ENCODE data around the gene GPBP1L1. TPM values are rescaled to one million over a fixed set of nuclear protein-coding genes. Genes with fewer than 3 reads are reported as not detected.
A peak's percentile ranks its signal among the peaks of the same experiment; 100 is the strongest.

Gene GPBP1L1
- total RNA-seq, 1 donor from 2014 or later = 122 TPM

GRCh38 chr1:45686015-45686287 lies 382 bp downstream of the GPBP1L1 start:
- no peaks in the 10 kb centered on the region for H3K27me3 Mint-ChIP-seq (ENCODE audit: low read depth)
- H3K4me3 Mint-ChIP-seq = peak overlapping the region; percentile 98
- H3K4me1 Mint-ChIP-seq = peaks cover 36% of the 10 kb centered on the region
- no peaks in the 10 kb centered on the region for H3K9me3 Mint-ChIP-seq
- H3K27ac Mint-ChIP-seq = peak overlapping the region; percentile 100
- peak; percentile 54 to 78 for DNase-seq (ENCODE audit: low spot score in 2 of 2, unreplicated experiment in 2 of 2)
- H3K36me3 Mint-ChIP-seq = peaks cover 2% of the 10 kb centered on the region
- TF ChIP-seq CTCF (IDR thresholded peaks at IDR 0.05; ENCODE audit: unreplicated experiment) = no peak

- Mint-ChIP-seq H3K4me1 (peaks cover 41% of the 10 kb centered on the region), H3K4me3 (peak overlapping the region; percentile 98), H3K36me3 (no peaks in the 10 kb centered on the region), H3K27ac (peak overlapping the region; percentile 100), H3K27me3 (ENCODE audit: low read depth) (no peaks in the 10 kb centered on the region), H3K9me3 (no peaks in the 10 kb centered on the region)
- DNase-seq (ENCODE audit: low spot score in 2 of 2, unreplicated experiment in 2 of 2) = no peak
- no peak for TF ChIP-seq CTCF (IDR thresholded peaks at IDR 0.05; ENCODE audit: unreplicated experiment)
Measured at GRCh38 chr1:45685308-45686014, 872 bp downstream of the GPBP1L1 start.

GRCh38 chr1:45684402-45684801 lies 1.9 kb downstream of the GPBP1L1 start:
- H3K27me3 Mint-ChIP-seq (ENCODE audit: low read depth) = no peaks in the 10 kb centered on the region
- peak overlapping the region; percentile 98 for H3K4me3 Mint-ChIP-seq
- no peaks in the 10 kb centered on the region for H3K36me3 Mint-ChIP-seq
- H3K4me1 Mint-ChIP-seq = peaks cover 43% of the 10 kb centered on the region
- peak overlapping the region; percentile 100 for H3K27ac Mint-ChIP-seq
- DNase-seq (ENCODE audit: low spot score in 2 of 2, unreplicated experiment in 2 of 2) = no peak
- TF ChIP-seq CTCF (IDR thresholded peaks at IDR 0.05; ENCODE audit: unreplicated experiment) = no peak
- no peaks in the 10 kb centered on the region for H3K9me3 Mint-ChIP-seq

GRCh38 chr1:45682942-45683341 lies 3.4 kb downstream of the GPBP1L1 start:
- no peak for TF ChIP-seq CTCF (IDR thresholded peaks at IDR 0.05; ENCODE audit: unreplicated experiment)
- Mint-ChIP-seq H3K9me3 (no peaks in the 10 kb centered on the region), H3K4me1 (peaks cover 47% of the 10 kb centered on the region), H3K4me3 (no peak overlapping the region), H3K27ac (peak overlapping the region; percentile 69), H3K27me3 (ENCODE audit: low read depth) (no peaks in the 10 kb centered on the region), H3K36me3 (no peaks in the 10 kb centered on the region)
- DNase-seq (ENCODE audit: low spot score in 2 of 2, unreplicated experiment in 2 of 2) = no peak

- Mint-ChIP-seq H3K27ac (peak overlapping the region; percentile 25), H3K36me3 (peaks cover 1% of the 10 kb centered on the region), H3K4me3 (no peak overlapping the region), H3K9me3 (no peaks in the 10 kb centered on the region), H3K4me1 (peaks cover 32% of the 10 kb centered on the region), H3K27me3 (ENCODE audit: low read depth) (no peaks in the 10 kb centered on the region)
- no peak for DNase-seq (ENCODE audit: low spot score in 2 of 2, unreplicated experiment in 2 of 2)
- no peak for TF ChIP-seq CTCF (IDR thresholded peaks at IDR 0.05; ENCODE audit: unreplicated experiment)
Measured at GRCh38 chr1:45679123-45679522, 7.2 kb downstream of the GPBP1L1 start.

GRCh38 chr1:45678489-45678888 lies 7.8 kb downstream of the GPBP1L1 start:
- Mint-ChIP-seq H3K27ac (no peak overlapping the region), H3K27me3 (ENCODE audit: low read depth) (no peaks in the 10 kb centered on the region), H3K36me3 (peaks cover 1% of the 10 kb centered on the region), H3K4me3 (no peak overlapping the region), H3K9me3 (no peaks in the 10 kb centered on the region), H3K4me1 (peaks cover 32% of the 10 kb centered on the region)
- no peak for DNase-seq (ENCODE audit: low spot score in 2 of 2, unreplicated experiment in 2 of 2)
- no peak for TF ChIP-seq CTCF (IDR thresholded peaks at IDR 0.05; ENCODE audit: unreplicated experiment)
